Cardiac septum (tissue), 1 donor: ENCODE results near the gene ASXL3. TPM values are rescaled to one million over a fixed set of nuclear protein-coding genes. Genes with fewer than 3 reads are reported as not detected.

Experiments used
- DNase-seq: peaks from one replicate; pipeline ENCODE4 v3.0.0-alpha.2; 2020; ENCODE audit warnings: low spot score
- intact Hi-C: fragments of 100-400 bp; cut with DNase I; formaldehyde crosslinking; loops from one replicate; pipeline ENCODE4 v1.14.0; 2022
- total RNA-seq: library from RNA; stranded (reverse); fragmentation: NEBNext Ultra II Directional; extraction: Animal tissue kit (Norgen Biotek cat#: 25700); gene quantifications from one replicate; pipeline ENCODE4 v1.2.1, GENCODE V29; 2021
- donor health status: DM: no; HTN: no; CAD: no.

ASXL3 gene
- total RNA-seq, 1 donor from 2014 or later = 6.1 TPM

DNA sequence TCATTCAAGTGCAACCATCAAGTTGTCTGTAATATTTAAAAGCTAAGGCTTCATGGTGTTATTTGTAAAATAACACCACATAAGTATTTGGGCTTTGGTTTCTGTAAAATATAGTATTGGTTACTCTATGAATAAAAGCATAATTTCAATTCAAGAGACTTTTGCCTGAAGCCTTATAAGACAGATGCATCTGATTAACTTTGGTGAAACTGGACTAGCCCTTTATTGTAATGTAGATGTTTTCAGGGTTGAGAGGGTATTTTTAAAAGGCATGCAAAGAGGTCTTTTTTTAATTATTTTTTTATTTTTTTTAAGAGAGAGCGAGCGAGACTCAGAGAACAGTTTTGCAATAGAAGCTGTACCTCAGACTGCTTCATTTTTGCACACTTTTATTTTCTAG lies 66.5 kb downstream of the ASXL3 start:
- intact Hi-C loops = no loop called here
- DNase-seq = no peak

- no peak for DNase-seq
- intact Hi-C loops = no loop called here
These were observed 69.3 kb downstream of the ASXL3 start for GRCh38 chr18:33647365-33647764.

- DNase-seq = no peak
- intact Hi-C loops = no loop called here
These were observed 74.6 kb downstream of the ASXL3 start for GRCh38 chr18:33652635-33653034.

- DNase-seq = no peak
- intact Hi-C loops = no loop called here
These were observed 75.2 kb downstream of the ASXL3 start for GRCh38 chr18:33653231-33653630.

GRCh38 chr18:33656889-33657448 lies 79.0 kb downstream of the ASXL3 start:
- intact Hi-C loops = no loop called here
- DNase-seq = no peak

- DNase-seq = no peak
- intact Hi-C loops = no loop called here
These were observed 82.8 kb downstream of the ASXL3 start for GRCh38 chr18:33660696-33661310.

DNA sequence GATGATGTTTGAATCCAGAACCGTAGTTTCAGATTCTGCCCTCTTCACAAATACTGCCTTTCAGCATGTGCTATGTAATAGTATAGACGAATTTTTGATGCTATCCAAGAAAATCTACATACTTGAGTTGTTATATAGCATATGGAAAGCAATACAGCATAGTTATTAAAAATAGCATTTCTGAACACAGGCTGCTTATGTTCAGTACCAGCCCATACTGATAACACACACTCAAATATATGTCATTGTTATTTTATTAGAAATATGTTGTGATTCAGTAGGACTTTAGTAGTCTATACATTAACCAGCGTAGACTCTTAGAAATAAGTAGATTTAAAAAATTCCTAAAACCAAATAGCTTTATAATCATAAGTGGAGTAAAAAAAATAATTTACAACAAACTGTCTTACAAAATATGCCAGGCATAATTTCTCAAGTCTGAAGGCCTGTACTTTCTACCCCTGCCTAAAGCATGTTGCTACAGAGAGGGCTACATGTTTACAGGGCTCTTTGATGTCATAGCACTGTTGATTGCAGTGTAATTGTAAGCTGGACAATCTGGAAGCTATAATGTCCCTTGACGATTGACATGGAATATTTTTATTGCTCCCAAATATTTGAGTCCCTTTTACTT lies 86.3 kb downstream of the ASXL3 start:
- intact Hi-C loops = no loop called here
- DNase-seq = no peak

DNA sequence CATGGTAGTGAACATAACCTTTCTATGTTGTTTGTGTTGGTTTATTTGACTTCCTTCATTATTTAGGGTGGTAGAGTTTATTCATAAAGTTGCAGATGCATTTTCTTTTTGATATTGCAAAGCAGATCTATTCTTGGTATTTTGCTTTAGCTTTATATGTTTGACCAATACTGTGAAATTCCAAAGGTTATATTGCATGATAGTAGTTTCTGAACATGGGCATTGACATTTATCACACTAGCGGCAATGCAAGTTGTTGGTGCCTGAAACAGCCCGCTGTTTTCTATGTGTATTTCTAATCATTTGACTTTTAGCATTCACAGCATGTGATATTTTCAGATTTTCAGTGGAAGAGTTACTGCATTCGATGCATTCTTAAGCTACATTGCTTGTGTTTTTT lies 87.2 kb downstream of the ASXL3 start:
- intact Hi-C loops = no loop called here
- DNase-seq = no peak

DNA sequence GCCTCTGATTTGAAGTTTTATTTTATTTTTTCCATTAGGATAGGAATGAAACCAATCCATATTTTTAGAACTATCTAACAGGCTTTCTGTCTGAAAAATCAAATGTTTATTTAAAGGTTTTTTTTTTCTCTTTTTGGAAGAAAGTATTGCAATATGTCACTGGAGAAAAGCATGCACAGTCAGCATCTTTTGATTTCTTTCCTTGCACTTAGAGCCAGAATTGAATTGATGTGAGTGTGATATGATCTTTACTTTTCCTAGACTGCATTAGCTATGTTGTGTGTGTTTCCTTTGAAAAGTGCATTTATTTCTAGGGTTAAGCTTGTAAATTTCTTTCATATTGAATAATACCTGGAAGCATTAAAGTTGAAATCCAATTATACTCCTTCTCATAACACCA lies 87.6 kb downstream of the ASXL3 start:
- no peak for DNase-seq
- intact Hi-C loops = no loop called here

- no peak for DNase-seq
- intact Hi-C loops = no loop called here
These were observed 88.9 kb downstream of the ASXL3 start for GRCh38 chr18:33666915-33667314.

DNA sequence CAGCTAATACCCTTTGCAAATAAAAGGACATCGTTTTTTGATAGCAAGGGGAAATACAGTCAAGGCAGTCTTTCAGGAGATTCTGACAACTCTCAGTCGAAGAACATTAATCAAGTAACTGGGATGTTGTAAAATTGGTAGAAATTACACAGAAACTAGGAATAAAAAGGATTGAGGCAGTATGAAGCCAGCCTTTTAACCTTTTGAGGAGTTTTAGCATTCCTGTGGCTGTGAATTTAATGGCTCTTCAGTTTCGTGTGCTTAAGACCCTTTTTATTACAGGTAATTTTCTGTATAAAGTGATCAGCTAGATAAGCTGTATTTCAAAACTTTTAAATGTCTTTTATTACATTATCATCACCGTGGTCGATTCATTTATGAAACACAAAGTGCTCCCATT lies 91.6 kb downstream of the ASXL3 start:
- intact Hi-C loops = no loop called here
- DNase-seq = no peak

GRCh38 chr18:33670029-33670428 lies 92.0 kb downstream of the ASXL3 start:
- no peak for DNase-seq
- intact Hi-C loops = no loop called here

DNA sequence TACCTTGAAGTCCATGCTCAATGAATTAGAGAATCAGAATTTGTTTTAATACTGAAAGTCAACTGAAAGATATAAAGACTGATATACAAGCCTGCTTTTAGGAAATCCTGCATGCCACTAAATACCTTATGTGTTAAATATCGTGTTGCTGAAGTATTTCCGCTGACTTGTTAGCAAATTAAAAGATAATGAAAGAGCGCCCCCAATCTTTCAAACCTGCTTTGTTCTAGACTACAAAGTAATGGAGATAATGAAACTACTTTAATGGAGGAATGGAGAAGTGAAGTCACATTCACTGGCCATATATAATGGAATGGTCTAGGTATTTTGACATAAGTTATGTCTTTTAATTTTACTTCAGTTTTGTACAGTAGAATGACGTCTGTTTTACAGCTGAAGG lies 95.7 kb downstream of the ASXL3 start:
- intact Hi-C loops = no loop called here
- DNase-seq = no peak

- intact Hi-C loops = no loop called here
- no peak for DNase-seq
These were observed 98.6 kb downstream of the ASXL3 start for GRCh38 chr18:33676593-33676992.

- DNase-seq = no peak
- intact Hi-C loops = no loop called here
These were observed 99.9 kb downstream of the ASXL3 start for GRCh38 chr18:33677891-33678290.

GRCh38 chr18:33682436-33682835 lies 104.4 kb downstream of the ASXL3 start:
- no peak for DNase-seq
- intact Hi-C loops = no loop called here

DNA sequence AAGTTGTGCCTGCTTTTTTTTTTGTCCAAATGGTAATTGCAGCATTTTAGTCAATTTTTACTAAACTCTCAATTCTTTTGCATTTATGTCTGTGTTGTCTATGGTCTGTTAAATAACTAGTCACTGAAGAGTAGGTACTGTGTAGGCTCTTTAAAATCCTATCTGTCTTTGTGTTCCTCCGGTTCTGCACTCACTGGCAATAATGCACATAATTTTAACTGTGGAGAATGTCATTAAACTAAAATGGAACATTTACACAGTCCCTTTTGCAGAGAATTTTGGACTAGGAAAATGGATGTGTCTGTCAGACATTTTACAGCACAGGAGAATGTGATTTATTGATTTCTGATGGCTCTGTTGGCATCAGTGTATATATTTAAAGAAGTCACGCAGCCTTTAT lies 116.6 kb downstream of the ASXL3 start:
- no peak for DNase-seq
- intact Hi-C loops = no loop called here

DNA sequence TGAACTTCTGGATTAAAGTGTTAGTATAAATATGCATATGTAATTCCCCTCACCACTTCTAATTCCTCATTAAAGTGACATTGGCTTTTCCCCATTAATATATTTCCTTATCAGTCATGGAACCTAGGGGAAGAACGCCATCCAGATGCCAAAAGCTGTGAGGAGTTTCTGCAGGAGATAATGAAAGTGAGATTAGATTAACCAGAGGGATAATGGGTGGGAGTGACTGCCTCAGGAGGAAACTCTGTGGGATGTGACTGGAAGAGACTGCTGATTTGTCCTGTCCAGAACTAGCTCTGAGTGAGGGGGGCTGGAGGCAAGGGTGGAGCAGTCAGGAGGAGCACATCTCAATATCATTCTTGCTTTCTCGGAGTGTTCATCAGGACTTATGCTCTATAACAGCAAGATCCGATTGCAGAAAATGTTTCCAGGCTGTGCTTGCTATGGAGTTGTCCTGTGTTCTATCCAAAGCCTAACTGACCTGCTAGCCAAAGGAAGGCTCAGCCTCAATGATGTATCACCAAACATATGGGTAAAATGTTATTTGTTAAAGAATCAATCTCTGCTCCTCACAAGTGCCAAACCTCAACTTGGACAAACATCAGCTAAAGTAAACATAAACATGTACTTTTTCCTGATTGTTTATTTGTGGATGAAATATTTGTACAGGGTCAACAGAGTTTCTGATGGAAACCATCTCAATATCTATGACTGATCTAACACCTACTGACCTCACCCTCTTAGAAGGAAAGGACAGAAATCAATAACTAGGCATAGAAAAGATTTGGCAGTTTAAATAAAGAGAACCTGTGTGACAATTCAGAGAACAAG lies 118.5 kb downstream of the ASXL3 start:
- no peak for DNase-seq
- intact Hi-C loops = no loop called here

DNA sequence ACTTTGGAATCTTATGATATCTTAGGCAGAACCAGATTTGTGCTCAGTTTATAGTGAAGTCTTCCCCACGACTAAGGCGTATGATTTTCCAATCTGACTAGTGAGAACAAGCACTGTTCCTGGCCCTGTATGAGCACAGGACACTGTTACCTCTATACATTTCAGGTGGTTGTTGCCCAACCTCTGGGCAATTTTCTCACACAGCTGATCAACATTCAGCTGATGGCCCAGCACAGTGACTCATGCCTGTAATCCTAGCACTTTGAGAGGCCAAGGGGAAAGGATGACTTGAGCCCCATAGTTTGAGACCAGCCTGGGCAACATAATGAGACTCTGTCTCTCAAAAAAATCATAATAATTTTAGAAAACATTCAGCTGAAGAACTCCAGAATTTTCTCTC lies 119.5 kb downstream of the ASXL3 start:
- intact Hi-C loops = no loop called here
- DNase-seq = no peak

GRCh38 chr18:33699372-33699771 lies 121.4 kb downstream of the ASXL3 start:
- intact Hi-C loops = no loop called here
- no peak for DNase-seq

GRCh38 chr18:33700513-33700976 lies 122.5 kb downstream of the ASXL3 start:
- intact Hi-C loops = no loop called here
- no peak for DNase-seq
